ENCODE measurements around the gene NCF4.

Gene NCF4

DNA sequence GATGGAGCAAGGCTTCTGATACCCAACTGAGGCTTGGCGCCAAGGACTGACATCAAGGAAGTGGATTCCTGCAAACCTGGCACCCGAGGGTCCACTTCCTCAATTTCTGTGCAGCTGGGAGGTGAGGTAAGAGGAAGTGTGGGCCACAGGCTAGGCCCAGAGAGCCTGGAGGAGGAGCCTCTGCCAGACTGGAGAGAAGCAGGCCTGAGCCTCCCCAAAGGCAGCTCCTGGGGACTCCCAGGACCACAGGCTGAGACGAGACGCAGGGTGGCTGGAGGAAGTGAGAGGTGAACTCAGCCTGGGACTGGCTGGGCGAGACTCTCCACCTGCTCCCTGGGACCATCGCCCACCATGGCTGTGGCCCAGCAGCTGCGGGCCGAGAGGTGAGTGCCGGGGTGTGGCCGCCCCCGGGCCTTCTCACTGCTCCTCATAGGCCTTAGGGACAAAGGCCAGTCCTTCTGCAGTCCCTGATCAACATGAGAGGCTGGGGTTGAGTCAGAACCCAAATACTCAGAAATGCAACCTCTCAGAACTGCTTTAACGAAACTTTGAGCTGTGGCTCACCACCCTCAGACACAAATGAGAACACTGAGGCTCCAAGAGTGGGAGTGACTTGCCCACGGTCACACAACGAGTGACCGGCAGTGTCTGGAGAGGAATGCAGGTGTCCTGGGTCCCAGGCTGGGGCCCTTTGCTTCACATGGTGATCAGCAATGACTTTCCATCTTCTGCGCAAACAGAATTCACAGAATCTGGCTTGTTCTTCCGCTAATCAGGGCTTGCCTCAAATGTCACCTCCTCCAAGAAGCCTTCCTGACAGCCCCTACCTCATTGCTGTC lies at the start of gene NCF4:
Gene NCF4, plus strand, starts transcription at position 186 of the 839 bp plus-strand sequence. Its CDS starts 166 bp downstream, at position 352.
- H3K9ac ChIP-seq (ENCODE audit: low read length in 5 of 5), result peak within 1 kb of the TSS in 3 of 5 donors; percentile 35 to 66 (median 39)
- no peaks in the 10 kb centered on the region for H3K9me3 ChIP-seq (ENCODE audit: control insufficient read depth in 5 of 5, low read length in 5 of 5)
- peak within 1 kb of the TSS; percentile 7 to 55 (median 34) for H3K4me3 ChIP-seq (ENCODE audit: low read depth in 1 of 5, low read length in 5 of 5)
- peaks cover 2 to 61% (median 19%) of the 10 kb centered on the region in 5 donors for H3K4me1 ChIP-seq (ENCODE audit: control insufficient read depth in 5 of 5, insufficient read depth in 5 of 5, low read length in 5 of 5)
- H3K36me3 ChIP-seq (ENCODE audit: control insufficient read depth in 5 of 5, insufficient read depth in 5 of 5, low read length in 5 of 5), result peaks cover 0 to 10% (median 0%) of the 10 kb centered on the region in 5 donors
- peak within 1 kb of the TSS; percentile 9 for H3K27ac ChIP-seq (ENCODE audit: low read depth, low read length)
- peaks cover 5 to 16% (median 12%) of the 10 kb centered on the region in 5 donors for H3K27me3 ChIP-seq (ENCODE audit: control insufficient read depth in 5 of 5, insufficient read depth in 4 of 5, low read length in 5 of 5)

DNA sequence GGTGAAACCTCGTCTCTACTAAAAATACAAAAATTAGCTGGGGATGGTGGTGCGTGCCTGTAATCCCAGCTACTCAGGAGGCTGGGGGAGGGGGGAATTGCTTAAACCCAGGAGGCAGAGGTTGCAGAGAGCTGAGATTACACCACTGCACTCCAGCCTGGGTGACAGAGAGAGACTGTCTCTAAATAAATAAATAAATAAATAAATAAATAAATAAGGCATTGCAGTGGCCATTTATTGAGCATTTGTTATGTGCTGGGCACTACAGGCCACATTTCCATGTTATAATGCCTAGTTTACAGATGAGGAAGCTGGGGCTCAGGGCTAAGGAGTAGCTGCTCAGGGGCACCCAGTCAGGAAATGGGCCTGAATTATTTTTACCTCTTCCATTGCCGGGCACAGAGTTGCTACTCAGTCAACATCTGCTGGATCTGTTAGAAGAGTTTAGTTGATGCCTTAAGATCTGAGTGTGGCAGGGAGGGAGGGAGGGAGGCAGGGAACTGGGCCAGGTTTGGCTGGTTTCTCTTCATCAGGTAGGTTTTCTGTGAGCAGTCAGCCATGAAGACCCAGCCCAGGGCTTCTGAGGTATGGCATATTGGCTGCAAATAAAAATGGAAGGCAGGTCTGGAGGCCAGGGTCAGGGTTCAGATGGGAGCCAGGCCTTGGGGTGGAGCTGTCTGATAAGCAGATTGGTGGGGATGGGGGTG lies 49.6 kb upstream of the NCF4 start:
- Histone ChIP-seq H3K27me3 (ENCODE audit: control insufficient read depth in 5 of 5, insufficient read depth in 4 of 5, low read length in 5 of 5) (peaks cover 22 to 38% (median 35%) of the 10 kb centered on the region in 5 donors), H3K9me3 (ENCODE audit: control insufficient read depth in 5 of 5, low read length in 5 of 5) (no peaks in the 10 kb centered on the region), H3K4me1 (ENCODE audit: control insufficient read depth in 5 of 5, insufficient read depth in 5 of 5, low read length in 5 of 5) (peaks cover 0 to 4% (median under 1%) of the 10 kb centered on the region in 5 donors), H3K4me3 (ENCODE audit: low read depth in 1 of 5, low read length in 5 of 5) (no peak overlapping the region), H3K36me3 (ENCODE audit: control insufficient read depth in 5 of 5, insufficient read depth in 5 of 5, low read length in 5 of 5) (no peaks in the 10 kb centered on the region), H3K9ac (ENCODE audit: low read length in 5 of 5) (no peak overlapping the region), H3K27ac (ENCODE audit: low read depth, low read length) (no peak overlapping the region)

DNA sequence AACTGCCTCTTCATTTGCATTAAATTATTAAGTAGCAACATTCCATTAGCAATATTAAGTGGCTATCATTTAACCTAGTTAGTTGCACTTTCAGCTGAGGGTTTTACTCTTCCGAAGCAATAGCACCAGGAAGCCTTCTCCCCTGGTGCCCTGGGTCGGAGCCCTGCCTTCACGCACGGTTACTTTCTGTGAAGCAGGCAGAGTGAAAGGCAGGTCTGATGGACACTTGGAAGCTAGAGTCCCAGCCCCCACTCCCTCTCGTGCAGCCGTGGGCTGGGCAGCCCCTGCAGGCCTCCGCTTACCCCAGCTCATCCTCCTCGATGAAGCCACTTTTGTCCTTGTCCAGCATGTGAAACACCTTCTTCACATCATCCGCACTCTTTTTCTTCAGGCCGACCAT lies 46.0 kb upstream of the NCF4 start:
- no peak overlapping the region for H3K9ac ChIP-seq (ENCODE audit: low read length in 5 of 5)
- peaks cover 43 to 66% (median 62%) of the 10 kb centered on the region in 5 donors for H3K27me3 ChIP-seq (ENCODE audit: control insufficient read depth in 5 of 5, insufficient read depth in 4 of 5, low read length in 5 of 5)
- H3K4me1 ChIP-seq (ENCODE audit: control insufficient read depth in 5 of 5, insufficient read depth in 5 of 5, low read length in 5 of 5), result peaks cover 0 to 16% (median 12%) of the 10 kb centered on the region in 5 donors
- H3K27ac ChIP-seq (ENCODE audit: low read depth, low read length), result no peak overlapping the region
- H3K4me3 ChIP-seq (ENCODE audit: low read depth in 1 of 5, low read length in 5 of 5), result no peak overlapping the region
- H3K9me3 ChIP-seq (ENCODE audit: control insufficient read depth in 5 of 5, low read length in 5 of 5), result no peaks in the 10 kb centered on the region
- no peaks in the 10 kb centered on the region for H3K36me3 ChIP-seq (ENCODE audit: control insufficient read depth in 5 of 5, insufficient read depth in 5 of 5, low read length in 5 of 5)

DNA sequence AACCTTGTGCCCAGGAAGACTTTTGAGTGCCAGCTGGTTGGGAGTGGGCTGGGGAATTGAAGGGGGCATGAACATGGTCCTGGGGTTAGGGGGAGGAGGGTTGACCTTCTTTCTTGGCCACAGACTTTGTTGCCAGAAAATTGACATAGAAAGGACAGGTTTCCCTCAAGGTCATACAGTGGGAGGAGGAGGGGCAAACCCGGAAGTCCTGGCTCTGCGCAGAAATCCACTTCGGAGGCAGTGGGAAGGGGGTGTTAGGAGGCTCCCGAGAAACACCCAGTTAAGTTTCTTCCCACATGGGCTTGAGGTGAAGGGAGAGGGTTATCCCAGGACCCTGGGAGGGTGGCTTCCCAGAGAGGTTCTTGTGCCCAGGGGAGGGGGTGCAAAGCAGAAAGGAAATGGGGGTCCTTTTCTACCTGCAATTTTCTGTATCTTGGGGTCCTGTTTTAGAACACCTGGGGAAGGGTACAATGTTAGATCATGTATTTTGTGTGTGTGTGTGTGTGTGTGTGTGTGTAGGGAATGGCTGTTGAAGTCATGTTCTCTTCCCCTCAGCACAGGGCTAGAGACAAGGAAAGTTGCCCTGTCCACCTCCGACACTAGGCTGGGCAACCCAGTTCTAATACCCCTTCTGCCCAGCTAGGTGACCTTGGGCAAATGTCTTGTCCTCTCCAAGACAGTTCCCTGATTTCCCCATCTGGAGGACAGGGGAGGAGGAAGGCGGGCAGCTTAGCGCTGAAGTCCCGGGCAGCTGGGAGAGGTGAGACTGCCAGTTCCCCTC lies 45.1 kb upstream of the NCF4 start:
- Histone ChIP-seq H3K4me1 (ENCODE audit: control insufficient read depth in 5 of 5, insufficient read depth in 5 of 5, low read length in 5 of 5) (peaks cover 0 to 16% (median 12%) of the 10 kb centered on the region in 5 donors), H3K4me3 (ENCODE audit: low read depth in 1 of 5, low read length in 5 of 5) (no peak overlapping the region), H3K9me3 (ENCODE audit: control insufficient read depth in 5 of 5, low read length in 5 of 5) (no peaks in the 10 kb centered on the region), H3K36me3 (ENCODE audit: control insufficient read depth in 5 of 5, insufficient read depth in 5 of 5, low read length in 5 of 5) (no peaks in the 10 kb centered on the region), H3K27me3 (ENCODE audit: control insufficient read depth in 5 of 5, insufficient read depth in 4 of 5, low read length in 5 of 5) (peaks cover 47 to 72% (median 65%) of the 10 kb centered on the region in 5 donors), H3K27ac (ENCODE audit: low read depth, low read length) (no peak overlapping the region), H3K9ac (ENCODE audit: low read length in 5 of 5) (no peak overlapping the region)

DNA sequence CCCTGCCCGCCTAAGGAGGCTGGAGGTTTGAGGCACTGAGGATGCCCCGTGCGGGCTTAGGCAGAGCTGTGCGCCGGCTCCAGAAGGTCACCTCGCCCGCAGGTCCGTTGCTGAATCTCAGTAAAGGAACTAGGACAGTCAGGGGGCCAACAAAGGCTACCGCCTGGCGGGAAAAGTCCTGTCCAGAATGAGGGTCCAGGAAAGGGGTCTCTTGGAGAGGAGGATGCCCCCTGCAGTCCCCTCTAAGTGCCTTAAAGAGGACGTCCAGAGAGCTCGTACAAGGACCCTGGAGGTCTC lies 44.5 kb upstream of the NCF4 start:
- H3K4me3 ChIP-seq (ENCODE audit: low read depth in 1 of 5, low read length in 5 of 5), result no peak overlapping the region
- no peak overlapping the region for H3K9ac ChIP-seq (ENCODE audit: low read length in 5 of 5)
- no peak overlapping the region for H3K27ac ChIP-seq (ENCODE audit: low read depth, low read length)
- H3K4me1 ChIP-seq (ENCODE audit: control insufficient read depth in 5 of 5, insufficient read depth in 5 of 5, low read length in 5 of 5), result peaks cover 0 to 16% (median 12%) of the 10 kb centered on the region in 5 donors
- H3K36me3 ChIP-seq (ENCODE audit: control insufficient read depth in 5 of 5, insufficient read depth in 5 of 5, low read length in 5 of 5), result no peaks in the 10 kb centered on the region
- H3K27me3 ChIP-seq (ENCODE audit: control insufficient read depth in 5 of 5, insufficient read depth in 4 of 5, low read length in 5 of 5), result peaks cover 50 to 73% (median 67%) of the 10 kb centered on the region in 5 donors
- H3K9me3 ChIP-seq (ENCODE audit: control insufficient read depth in 5 of 5, low read length in 5 of 5), result no peaks in the 10 kb centered on the region

DNA sequence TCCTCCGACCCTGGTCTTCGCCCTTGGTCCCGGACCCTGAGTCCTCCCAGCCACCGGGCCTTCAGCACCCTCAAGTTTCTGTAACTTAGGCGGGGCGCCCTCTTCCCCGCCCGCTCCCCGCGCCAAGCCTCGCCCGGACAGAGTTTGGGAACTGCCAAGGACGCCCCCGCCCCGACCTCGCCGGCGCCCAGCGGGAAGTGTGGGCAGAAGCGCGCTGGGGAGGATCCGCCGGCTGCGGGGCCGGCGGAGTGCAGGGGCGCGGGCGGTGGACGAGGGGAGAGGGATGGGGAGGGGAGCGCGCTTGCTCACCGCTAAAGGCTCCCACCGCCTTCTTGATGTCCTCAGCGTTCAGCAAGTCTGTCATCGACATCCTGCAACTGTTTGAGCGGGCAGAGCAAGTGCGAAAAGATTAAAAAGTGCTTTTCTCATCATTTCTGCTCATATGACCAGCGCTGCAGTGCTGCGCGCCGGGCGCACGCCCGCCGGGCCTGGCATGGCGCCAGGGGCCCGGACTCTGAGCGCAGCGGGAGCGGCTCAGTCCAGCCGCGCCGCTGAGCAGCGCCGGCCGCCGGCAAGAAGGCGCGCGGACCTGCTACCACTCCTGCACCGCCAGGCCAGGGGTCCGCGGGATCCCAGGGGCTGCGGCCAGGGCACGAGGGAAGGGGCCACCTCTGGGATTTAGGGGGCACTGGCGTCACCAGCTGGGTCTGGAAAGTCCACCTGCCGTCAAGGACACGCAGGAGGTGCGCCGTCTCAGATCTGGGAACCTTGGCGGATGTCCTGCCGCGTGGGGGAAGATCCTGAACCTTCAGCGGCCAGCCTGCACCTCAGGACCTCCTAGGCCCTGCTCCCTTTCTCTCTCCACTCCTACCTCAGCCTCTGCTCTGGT lies 43.9 kb upstream of the NCF4 start, which contains the start of gene PVALB:
Gene PVALB, minus strand, starts transcription at position 400 of the 889 bp plus-strand sequence. Its CDS starts 30 bp downstream, at position 370.
- H3K9ac ChIP-seq (ENCODE audit: low read length in 5 of 5), result no peak within 1 kb of the TSS
- H3K36me3 ChIP-seq (ENCODE audit: control insufficient read depth in 5 of 5, insufficient read depth in 5 of 5, low read length in 5 of 5), result no peaks in the 10 kb centered on the region
- no peaks in the 10 kb centered on the region for H3K9me3 ChIP-seq (ENCODE audit: control insufficient read depth in 5 of 5, low read length in 5 of 5)
- H3K27me3 ChIP-seq (ENCODE audit: control insufficient read depth in 5 of 5, insufficient read depth in 4 of 5, low read length in 5 of 5), result peaks cover 50 to 73% (median 67%) of the 10 kb centered on the region in 5 donors
- H3K27ac ChIP-seq (ENCODE audit: low read depth, low read length), result no peak within 1 kb of the TSS
- H3K4me3 ChIP-seq (ENCODE audit: low read depth in 1 of 5, low read length in 5 of 5), result peak within 1 kb of the TSS in 4 of 5 donors; percentile 36 to 49 (median 41)
- H3K4me1 ChIP-seq (ENCODE audit: control insufficient read depth in 5 of 5, insufficient read depth in 5 of 5, low read length in 5 of 5), result peaks cover 0 to 16% (median 12%) of the 10 kb centered on the region in 5 donors

DNA sequence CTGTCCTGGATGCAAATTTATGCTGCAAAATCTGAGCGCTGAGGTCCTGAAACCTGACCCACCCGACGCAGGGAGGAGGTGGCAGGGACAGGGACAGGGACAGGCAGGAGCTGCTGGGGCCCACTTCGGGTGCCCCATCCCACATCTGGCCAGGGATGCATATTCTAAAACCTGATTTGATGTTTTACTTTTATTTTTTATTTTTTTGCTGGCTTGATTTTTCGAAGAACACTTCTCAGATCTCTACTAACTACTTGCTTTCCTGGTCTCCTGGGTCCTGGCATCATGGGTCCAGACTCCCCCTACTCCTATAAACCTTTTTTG lies 43.3 kb upstream of the NCF4 start:
- peaks cover 50 to 72% (median 63%) of the 10 kb centered on the region in 5 donors for H3K27me3 ChIP-seq (ENCODE audit: control insufficient read depth in 5 of 5, insufficient read depth in 4 of 5, low read length in 5 of 5)
- no peak overlapping the region for H3K9ac ChIP-seq (ENCODE audit: low read length in 5 of 5)
- no peaks in the 10 kb centered on the region for H3K36me3 ChIP-seq (ENCODE audit: control insufficient read depth in 5 of 5, insufficient read depth in 5 of 5, low read length in 5 of 5)
- H3K4me1 ChIP-seq (ENCODE audit: control insufficient read depth in 5 of 5, insufficient read depth in 5 of 5, low read length in 5 of 5), result peaks cover 0 to 16% (median 12%) of the 10 kb centered on the region in 5 donors
- peak overlapping the region in 1 of 5 donors; percentile 49 for H3K4me3 ChIP-seq (ENCODE audit: low read depth in 1 of 5, low read length in 5 of 5)
- H3K9me3 ChIP-seq (ENCODE audit: control insufficient read depth in 5 of 5, low read length in 5 of 5), result no peaks in the 10 kb centered on the region
- no peak overlapping the region for H3K27ac ChIP-seq (ENCODE audit: low read depth, low read length)

DNA sequence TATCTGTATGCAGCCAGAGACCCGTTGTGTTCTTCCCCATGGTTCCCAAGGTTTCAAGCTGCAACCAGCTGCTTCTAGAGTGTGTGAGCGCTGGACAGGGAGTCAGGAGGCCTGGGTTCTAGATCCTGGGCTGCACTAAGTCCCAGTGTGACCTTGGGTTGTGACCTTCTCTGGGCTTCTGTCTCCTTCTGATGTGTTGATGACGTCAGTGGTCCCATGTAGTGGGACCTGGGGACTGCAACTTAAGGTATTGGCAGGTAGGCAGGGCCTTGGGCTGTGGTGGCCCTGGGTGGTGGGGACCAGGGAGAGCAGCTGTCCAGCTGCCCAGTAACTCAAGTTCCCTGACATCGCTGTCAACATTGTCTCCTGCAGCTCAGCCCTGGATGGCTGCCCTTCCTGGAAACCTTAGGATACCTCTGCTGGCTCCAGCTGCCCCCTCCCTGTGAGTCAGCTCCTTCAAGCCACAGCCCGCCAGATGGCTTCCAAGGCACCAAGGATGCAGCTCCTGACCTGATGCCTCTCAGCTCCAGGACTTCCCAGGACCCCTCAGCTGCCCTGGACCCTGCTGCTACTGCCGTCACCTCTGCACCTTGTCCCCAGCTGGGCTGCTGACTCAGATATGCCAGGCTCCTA lies 42.7 kb upstream of the NCF4 start:
- Histone ChIP-seq H3K27ac (ENCODE audit: low read depth, low read length) (no peak overlapping the region), H3K4me3 (ENCODE audit: low read depth in 1 of 5, low read length in 5 of 5) (no peak overlapping the region), H3K27me3 (ENCODE audit: control insufficient read depth in 5 of 5, insufficient read depth in 4 of 5, low read length in 5 of 5) (peaks cover 50 to 74% (median 69%) of the 10 kb centered on the region in 5 donors), H3K9me3 (ENCODE audit: control insufficient read depth in 5 of 5, low read length in 5 of 5) (no peaks in the 10 kb centered on the region), H3K9ac (ENCODE audit: low read length in 5 of 5) (no peak overlapping the region), H3K36me3 (ENCODE audit: control insufficient read depth in 5 of 5, insufficient read depth in 5 of 5, low read length in 5 of 5) (no peaks in the 10 kb centered on the region), H3K4me1 (ENCODE audit: control insufficient read depth in 5 of 5, insufficient read depth in 5 of 5, low read length in 5 of 5) (peaks cover 0 to 16% (median 12%) of the 10 kb centered on the region in 5 donors)

DNA sequence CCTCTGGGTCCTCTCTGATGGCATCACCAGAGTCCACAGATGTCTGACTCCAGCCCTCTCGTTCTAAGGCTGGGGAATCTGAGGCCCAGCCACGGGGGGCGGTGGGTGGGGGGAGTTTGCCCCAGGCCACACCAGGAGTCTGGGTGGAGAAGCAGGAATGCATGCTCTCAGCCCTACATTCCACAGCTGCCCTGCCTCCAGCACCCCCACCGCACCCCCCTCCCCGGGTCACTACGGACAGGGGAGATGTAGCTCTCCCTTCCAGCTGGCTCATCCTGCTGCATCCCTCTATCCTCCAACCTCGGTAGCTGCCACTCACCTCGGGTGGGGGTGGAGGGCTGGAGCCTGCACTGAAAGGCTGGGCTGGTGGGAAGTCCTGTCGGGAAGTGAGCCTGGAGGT lies 41.7 kb upstream of the NCF4 start:
- no peak overlapping the region for H3K4me3 ChIP-seq (ENCODE audit: low read depth in 1 of 5, low read length in 5 of 5)
- H3K27me3 ChIP-seq (ENCODE audit: control insufficient read depth in 5 of 5, insufficient read depth in 4 of 5, low read length in 5 of 5), result peaks cover 48 to 73% (median 70%) of the 10 kb centered on the region in 5 donors
- H3K27ac ChIP-seq (ENCODE audit: low read depth, low read length), result no peak overlapping the region

More for the DNA sequence above, 41.7 kb upstream of the NCF4 start:
- Histone ChIP-seq H3K9me3 (ENCODE audit: control insufficient read depth in 5 of 5, low read length in 5 of 5) (no peaks in the 10 kb centered on the region), H3K9ac (ENCODE audit: low read length in 5 of 5) (no peak overlapping the region), H3K4me1 (ENCODE audit: control insufficient read depth in 5 of 5, insufficient read depth in 5 of 5, low read length in 5 of 5) (peaks cover 0 to 16% (median 12%) of the 10 kb centered on the region in 5 donors), H3K36me3 (ENCODE audit: control insufficient read depth in 5 of 5, insufficient read depth in 5 of 5, low read length in 5 of 5) (no peaks in the 10 kb centered on the region)

Data from subcutaneous abdominal adipose tissue (tissue), 5 donors.